Transverse colon (tissue), 3 donors: Measurements from ENCODE around the gene ATP9A.

Experiments used
- POLR2A ChIP-seq: fragments of 450-650 bp; IDR thresholded peaks from one replicate; pipeline ENCODE4 v1.6.1; 2016; ENCODE audit warnings: antibody characterized with exemption, mild to moderate bottlenecking, moderate library complexity
- TF ChIP-seq, protein P1 (sequence below), 5 experiments: fragments of 200-600 bp in 3 of 5; fragments of 450-650 bp in 2 of 5; sonication (generic) in 3 of 5; IDR thresholded peaks; 1 replicate in 2 of 5; 2 replicates in 3 of 5; pipeline ENCODE4 v1.5.1; 2016 to 2017; ENCODE audit warnings: antibody characterized with exemption in 5 of 5, inconsistent platforms in 3 of 5, mild to moderate bottlenecking in 2 of 5, moderate library complexity in 1 of 5

DNA sequence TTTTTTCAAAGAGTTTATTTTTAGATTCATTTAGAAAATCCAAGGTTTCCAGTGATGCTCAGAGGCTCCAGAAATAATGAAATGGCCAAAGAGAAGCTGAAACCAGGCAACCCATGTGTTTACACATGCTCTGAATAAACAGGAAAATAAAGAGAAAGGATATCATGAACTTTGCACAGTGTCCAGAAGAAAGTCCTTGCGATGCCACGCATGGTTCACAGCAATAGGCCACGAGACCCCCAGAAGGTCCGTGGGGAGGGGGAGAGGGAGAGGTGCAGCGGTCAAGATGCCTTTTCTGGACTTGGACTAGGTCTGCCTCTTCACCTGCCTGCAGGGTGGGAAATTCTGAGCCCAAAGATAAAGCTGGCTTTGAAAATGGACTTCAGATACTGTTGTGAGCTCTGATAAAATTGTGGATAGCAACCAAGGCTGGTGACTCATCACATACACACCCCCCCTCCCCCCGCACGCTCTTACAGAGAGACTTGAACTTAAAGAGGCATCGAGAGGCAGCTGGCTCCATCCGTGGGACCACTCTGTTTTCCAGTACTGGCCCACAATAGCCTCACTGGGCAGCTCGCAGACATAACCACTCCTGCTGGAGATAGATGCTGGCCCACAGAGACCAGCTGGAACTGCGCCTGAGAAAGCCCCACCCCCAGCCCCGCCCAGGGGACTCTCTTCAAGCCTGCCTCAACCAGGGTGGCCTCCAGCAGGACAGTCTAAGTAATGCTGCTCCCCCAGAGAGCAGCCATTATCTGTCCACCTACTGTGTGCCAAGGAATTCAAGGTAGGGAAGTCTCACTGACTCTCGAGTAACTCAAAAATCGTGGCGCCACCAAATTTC is 204.5 kb downstream of the ATP9A start:
- TF ChIP-seq, protein P1, sequence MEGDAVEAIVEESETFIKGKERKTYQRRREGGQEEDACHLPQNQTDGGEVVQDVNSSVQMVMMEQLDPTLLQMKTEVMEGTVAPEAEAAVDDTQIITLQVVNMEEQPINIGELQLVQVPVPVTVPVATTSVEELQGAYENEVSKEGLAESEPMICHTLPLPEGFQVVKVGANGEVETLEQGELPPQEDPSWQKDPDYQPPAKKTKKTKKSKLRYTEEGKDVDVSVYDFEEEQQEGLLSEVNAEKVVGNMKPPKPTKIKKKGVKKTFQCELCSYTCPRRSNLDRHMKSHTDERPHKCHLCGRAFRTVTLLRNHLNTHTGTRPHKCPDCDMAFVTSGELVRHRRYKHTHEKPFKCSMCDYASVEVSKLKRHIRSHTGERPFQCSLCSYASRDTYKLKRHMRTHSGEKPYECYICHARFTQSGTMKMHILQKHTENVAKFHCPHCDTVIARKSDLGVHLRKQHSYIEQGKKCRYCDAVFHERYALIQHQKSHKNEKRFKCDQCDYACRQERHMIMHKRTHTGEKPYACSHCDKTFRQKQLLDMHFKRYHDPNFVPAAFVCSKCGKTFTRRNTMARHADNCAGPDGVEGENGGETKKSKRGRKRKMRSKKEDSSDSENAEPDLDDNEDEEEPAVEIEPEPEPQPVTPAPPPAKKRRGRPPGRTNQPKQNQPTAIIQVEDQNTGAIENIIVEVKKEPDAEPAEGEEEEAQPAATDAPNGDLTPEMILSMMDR (IDR thresholded peaks at IDR 0.05) = no peak
- TF ChIP-seq POLR2A = no peak
